GM12801 (cell line): Measurements from ENCODE around the gene HTR7.

Source experiments
- CTCF ChIP-seq: IDR thresholded peaks from one replicate; pipeline ENCODE4 v1.5.1; 2011; ENCODE audit warnings: control low read depth; ENCODE audit not compliant: insufficient read length; ENCODE audit errors: extremely low read depth

HTR7 gene

DNA sequence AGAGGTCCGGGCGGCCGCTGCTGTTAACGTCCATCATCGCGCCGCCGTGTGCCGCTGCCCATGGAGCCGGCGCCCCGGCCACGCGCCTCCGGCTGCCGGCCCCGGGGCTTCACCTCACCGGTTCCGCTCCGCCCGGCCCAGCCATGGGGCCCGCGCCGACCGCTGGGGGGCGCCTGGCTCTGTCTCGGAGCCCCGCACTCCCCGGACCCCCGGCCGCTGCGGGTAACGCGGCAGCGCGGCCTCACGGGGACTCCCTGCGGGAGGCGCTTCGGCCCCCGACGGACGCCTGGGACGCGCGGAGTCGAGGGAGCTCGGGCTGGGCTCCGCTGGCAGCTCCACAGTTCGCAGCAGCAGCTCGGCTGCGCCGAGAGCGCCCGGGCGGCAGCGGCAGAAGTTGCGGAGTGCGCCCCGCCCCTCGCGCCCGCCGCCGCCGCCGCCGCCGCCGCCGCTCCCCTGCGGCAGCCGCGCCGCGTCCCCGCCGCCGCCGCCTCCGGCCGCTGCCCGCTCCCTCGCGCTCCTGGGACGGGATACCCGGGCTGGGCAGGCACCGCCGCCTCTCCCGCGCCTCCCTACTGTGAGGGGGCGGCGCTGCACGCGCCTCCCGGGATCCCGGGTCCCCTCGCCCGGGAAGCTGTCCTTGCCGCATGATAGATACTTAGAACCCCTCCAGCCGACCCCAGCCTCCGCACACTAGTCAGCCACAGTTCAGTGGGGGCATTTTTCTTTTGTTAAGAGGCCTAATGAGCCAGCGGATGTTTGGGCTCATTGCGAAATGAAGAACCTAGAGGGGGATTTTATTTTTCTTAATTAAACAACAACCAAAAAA, at the start of gene HTR7:
TSS of gene HTR7 (minus strand) at position 405 of the 826 bp plus-strand sequence. CDS start at position 37, 368 bp downstream.
- no peak for TF ChIP-seq CTCF

GRCh38 chr10:90906596-90906995, 48.8 kb upstream of the HTR7 start:
- no peak for TF ChIP-seq CTCF

DNA sequence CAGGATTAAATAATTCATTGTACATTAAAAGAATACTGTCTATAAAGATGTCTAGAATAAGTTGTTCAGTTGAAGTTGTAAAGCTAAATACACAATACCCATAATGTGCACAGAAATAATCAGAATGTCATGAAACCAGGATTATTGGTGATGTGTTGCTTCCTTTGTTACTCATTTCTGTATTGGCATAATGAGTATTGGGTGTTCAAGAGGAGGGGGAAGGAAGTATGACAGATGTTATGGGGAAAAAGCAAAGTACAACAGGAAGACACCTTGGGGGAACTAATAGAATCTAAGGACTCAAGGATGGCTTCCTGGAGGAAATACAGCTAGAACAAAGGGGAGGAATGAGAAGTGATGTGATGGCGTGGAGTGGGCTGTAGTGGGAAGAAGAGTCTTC, 48.1 kb upstream of the HTR7 start:
- no peak for TF ChIP-seq CTCF

DNA sequence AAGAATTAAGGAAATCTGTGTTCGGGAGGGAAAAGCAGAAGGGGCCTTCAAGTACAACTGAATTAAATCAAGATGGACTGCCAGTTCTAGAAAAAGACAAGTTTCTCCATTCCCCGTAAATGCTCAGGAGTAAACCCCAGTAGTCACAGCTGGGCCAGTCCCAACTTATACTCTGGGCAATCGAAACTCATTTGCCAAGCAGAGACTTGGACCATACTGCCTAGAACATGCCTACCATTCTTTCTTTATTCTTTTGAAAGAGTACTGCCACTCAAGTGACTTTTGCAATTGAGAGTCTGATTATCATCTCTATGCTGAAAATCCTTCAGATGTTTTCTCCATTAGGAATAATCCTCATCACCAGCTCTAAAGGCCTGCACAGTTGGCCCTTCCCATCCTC, 35.4 kb upstream of the HTR7 start:
- no peak for TF ChIP-seq CTCF

DNA sequence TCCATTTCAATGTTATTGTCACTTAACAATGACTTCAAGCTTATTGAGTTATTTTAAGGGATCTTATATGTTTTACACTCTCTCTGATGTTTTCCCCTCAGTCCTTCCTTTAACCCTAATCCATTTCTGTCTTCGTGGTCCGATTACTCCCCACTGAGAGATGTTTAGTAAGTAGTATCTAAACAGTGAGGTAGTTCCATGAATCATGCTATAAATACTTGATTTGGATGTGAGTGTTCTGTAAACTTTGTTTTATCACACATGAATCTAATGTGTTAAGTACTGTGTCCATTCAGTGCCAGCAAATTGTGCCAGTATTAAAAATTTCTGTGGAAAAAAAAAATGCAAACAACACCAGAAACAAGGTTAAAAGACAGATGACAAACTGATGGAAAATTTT, 32.5 kb upstream of the HTR7 start:
- TF ChIP-seq CTCF: no peak

- no peak for TF ChIP-seq CTCF
Measured at GRCh38 chr10:90889636-90890035, 31.8 kb upstream of the HTR7 start.

- no peak for TF ChIP-seq CTCF
Measured at GRCh38 chr10:90888387-90888786, 30.5 kb upstream of the HTR7 start.

DNA sequence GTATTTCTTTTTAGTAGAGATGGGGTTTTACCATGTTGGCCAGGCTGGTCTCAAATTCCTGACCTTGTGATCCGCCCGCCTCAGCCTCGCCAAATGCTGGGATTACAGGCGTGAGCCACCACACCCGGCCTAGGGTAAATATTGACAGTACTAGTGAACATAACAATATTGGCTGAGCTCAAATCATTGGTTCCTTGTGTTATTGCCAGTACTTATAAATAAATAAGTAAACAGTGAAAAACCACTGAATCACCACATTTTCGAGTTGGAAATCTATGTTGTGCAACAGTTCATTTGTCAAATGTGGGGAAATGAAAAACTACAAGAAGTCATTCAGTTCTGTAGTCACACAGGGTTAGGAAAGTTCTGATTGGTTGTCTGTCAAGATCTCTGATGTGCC, 29.7 kb upstream of the HTR7 start:
- TF ChIP-seq CTCF: no peak
